Endothelial cell of umbilical vein (primary cell): ENCODE measurements around the gene GRM8. TPM values are rescaled to one million over a fixed set of nuclear protein-coding genes. Genes with fewer than 3 reads are reported as not detected.
A peak's percentile ranks its signal among the peaks of the same experiment; 100 is the strongest.

Source experiments
- BruUV-seq: library from RNA; stranded (reverse); fragments of 400-500 nt; replicated peaks from 2 replicates; lab custom pipeline; 2021; lab: Mats Ljungman, UMichigan
- CTCF ChIA-PET: fragments of 300-600, 350-600 bp; sonication (Branson Sonifier 250); formaldehyde crosslinking; loops from one replicate; lab custom pipeline; 2021; ENCODE audit warnings: antibody characterized with exemption, inconsistent platforms; lab: Charles Lee
- POLR2A ChIA-PET: fragments of 300-600, 350-600 bp; sonication (Branson Sonifier 250); formaldehyde crosslinking; loops from one replicate; lab custom pipeline; 2021; ENCODE audit warnings: antibody characterized with exemption, inconsistent platforms; lab: Charles Lee
- DNase-seq: peaks from one replicate; pipeline ENCODE4 v3.0.0-alpha.2; 2011; ENCODE audit warnings: low read depth, low spot score
- FAIRE-seq: peaks from 2 replicates; lab custom pipeline; 2011; peaks lifted over from hg19 to GRCh38; lab: Jason Lieb, UNC
- H2AFZ ChIP-seq: 2 replicates; pipeline ENCODE4 v1.6.0; 2012; ENCODE audit warnings: low read depth, low read length, control low read depth, inconsistent platforms
- H3K27ac ChIP-seq: 2 replicates; pipeline ENCODE4 v1.5.1; 2011; ENCODE audit warnings: low read depth, mild to moderate bottlenecking, control low read depth, low read length, moderate library complexity; ENCODE audit not compliant: insufficient read depth
- H3K27me3 ChIP-seq, 2 experiments: 2 replicates each; pipeline versions ENCODE4 v1.6.0 to v1.6.1; 2011; ENCODE audit warnings: low read length in 2 of 2, mixed read lengths in 1 of 2; ENCODE audit not compliant: control insufficient read depth in 2 of 2, insufficient read depth in 2 of 2
- H3K36me3 ChIP-seq, 2 experiments: 2 replicates in 1 of 2; 3 replicates in 1 of 2; pipeline ENCODE4 v1.5.1; 2011; ENCODE audit warnings: low read length in 2 of 2, mild to moderate bottlenecking in 1 of 2, moderate library complexity in 1 of 2; ENCODE audit not compliant: control insufficient read depth in 2 of 2, insufficient read depth in 2 of 2; ENCODE audit errors: extremely low read depth in 1 of 2
- H3K4me1 ChIP-seq: 3 replicates; pipeline ENCODE4 v1.5.1; 2011; ENCODE audit warnings: mild to moderate bottlenecking, low read length; ENCODE audit not compliant: control insufficient read depth, insufficient read depth; ENCODE audit errors: extremely low read depth
- H3K4me2 ChIP-seq: 2 replicates; pipeline ENCODE4 v1.6.1; 2011; ENCODE audit warnings: low read length, control low read depth, mixed read lengths; ENCODE audit not compliant: insufficient read depth
- H3K4me3 ChIP-seq, 3 experiments: fragments of 200-600 bp in 1 of 3; sonication (generic), shearing (Covaris generic) in 1 of 3; replicated peaks in 1 of 3; 2 replicates each; pipeline ENCODE4 v1.5.1; 2011 to 2016; ENCODE audit warnings: control low read depth in 3 of 3, low read length in 3 of 3, mild to moderate bottlenecking in 2 of 3, inconsistent platforms in 1 of 3, low read depth in 1 of 3, moderate library complexity in 1 of 3; ENCODE audit not compliant: insufficient read depth in 1 of 3
- H3K79me2 ChIP-seq: 2 replicates; pipeline ENCODE4 v1.6.0; 2012; ENCODE audit warnings: low read length, inconsistent platforms; ENCODE audit not compliant: control insufficient read depth, insufficient read depth
- H3K9ac ChIP-seq: replicated peaks from 2 replicates; pipeline ENCODE3; 2011; ENCODE audit warnings: low read length, control low read depth; ENCODE audit not compliant: insufficient read depth; ENCODE audit errors: extremely low read depth
- H3K9me1 ChIP-seq: replicated peaks from 3 replicates; pipeline ENCODE4 v1.6.0; 2011; ENCODE audit warnings: mild to moderate bottlenecking, low read length; ENCODE audit not compliant: control insufficient read depth, insufficient read depth; ENCODE audit errors: extremely low read depth
- H3K9me3 ChIP-seq: replicated peaks from 2 replicates; pipeline ENCODE4 v1.5.1; 2012; ENCODE audit warnings: low read length, inconsistent platforms; ENCODE audit not compliant: control insufficient read depth, insufficient read depth
- H4K20me1 ChIP-seq: replicated peaks from 2 replicates; pipeline ENCODE3; 2011; ENCODE audit warnings: mild to moderate bottlenecking, low read length; ENCODE audit not compliant: control insufficient read depth, insufficient read depth; ENCODE audit errors: extremely low read depth
- CTCF ChIP-seq, 2 donors: IDR thresholded peaks; 1 replicate in 1 of 2; 2 replicates in 1 of 2; pipeline ENCODE4 v1.5.1; 2011; ENCODE audit warnings: low read length in 2 of 2, mild to moderate bottlenecking in 2 of 2, moderate library complexity in 2 of 2, control low read depth in 1 of 2, inconsistent platforms in 1 of 2, low read depth in 1 of 2; ENCODE audit not compliant: insufficient read depth in 1 of 2; ENCODE audit errors: extremely low read depth in 1 of 2
- FOS ChIP-seq: IDR thresholded peaks from 2 replicates; pipeline ENCODE4 v1.6.1; 2011; ENCODE audit warnings: mild to moderate bottlenecking, low read length, moderate library complexity, borderline replicate concordance; ENCODE audit not compliant: insufficient read depth
- GATA2 ChIP-seq: IDR thresholded peaks from 2 replicates; pipeline ENCODE4 v1.7.0; 2011; ENCODE audit warnings: low read depth, mild to moderate bottlenecking, moderate library complexity, mixed read lengths, low read length; ENCODE audit not compliant: insufficient read length, insufficient read depth
- JUN ChIP-seq: IDR thresholded peaks from 2 replicates; pipeline ENCODE4 v1.6.1; 2011; ENCODE audit warnings: borderline replicate concordance, low read depth; ENCODE audit not compliant: insufficient read length, insufficient read depth
- MAX ChIP-seq: IDR thresholded peaks from 2 replicates; pipeline ENCODE4 v1.6.1; 2011; ENCODE audit not compliant: insufficient read depth, insufficient read length
- POLR2A ChIP-seq: IDR thresholded peaks from 2 replicates; pipeline ENCODE4 v1.6.1; 2012; ENCODE audit warnings: low read depth, mild to moderate bottlenecking, control low read depth, low read length
- POLR2AphosphoS5 ChIP-seq: IDR thresholded peaks from 2 replicates; pipeline ENCODE4 v1.6.1; 2012; ENCODE audit warnings: low read depth, mild to moderate bottlenecking, control low read depth, low read length, moderate library complexity; ENCODE audit not compliant: insufficient read depth
- dilution Hi-C: fragments of 300-500 bp; cut with MboI; formaldehyde crosslinking; loops from one replicate; pipeline ENCODE4 v1.15.0; 2019; ENCODE audit warnings: low sequenced_read_pairs; ENCODE audit not compliant: extremely low pct_ligation_motif_present
- intact Hi-C: fragments of 100-400 bp; cut with micrococcal nuclease; formaldehyde crosslinking; loops from one replicate; pipeline ENCODE4 v1.10.0; 2022
- polyA plus RNA-seq, 4 experiments: library from polyadenylated mRNA; depleted of rRNA in 3 of 4; stranded (reverse) in 3 of 4; unstranded in 1 of 4; fragments of >200 nt; gene quantifications; 2 replicates each; pipeline versions ENCODE4 v1.2.1 to v1.2.3, GENCODE V29; 2011 to 2012; ENCODE audit warnings: missing spikeins in 1 of 4
- total RNA-seq: library from RNA; stranded (reverse); gene quantifications from 2 replicates; pipeline ENCODE4 v1.2.3, GENCODE V29; 2021

GRM8 gene
- total and polyA plus RNA-seq, 2 donors (not counting 3 experiments of a cell fraction or from before 2014, with no cell fraction given): not detected

GRCh38 chr7:127158659-127159058 lies 94.1 kb downstream of the GRM8 start:
- DNase-seq (no peak), FAIRE-seq (no peak)
- H3K9me3 ChIP-seq: no peaks in the 10 kb centered on the region
- H3K4me1 ChIP-seq: no peaks in the 10 kb centered on the region
- no peaks in the 10 kb centered on the region for H3K36me3 ChIP-seq
- no peak overlapping the region for H3K4me2 ChIP-seq
- H3K9me1 ChIP-seq: no peaks in the 10 kb centered on the region
- intact Hi-C loops: no loop called here
- dilution Hi-C loops: no loop called here
- TF ChIP-seq MAX (no peak), GATA2 (no peak), CTCF (IDR thresholded peaks at IDR 0.05; ENCODE audit: extremely low read depth in 1 of 2, insufficient read depth in 1 of 2, low read depth in 1 of 2, low read length in 2 of 2) (peak in 1 of 2 donors; percentile 2)
- no peaks in the 10 kb centered on the region for H3K27me3 ChIP-seq
- no peak overlapping the region for H2AFZ ChIP-seq
- H4K20me1 ChIP-seq: no peaks in the 10 kb centered on the region
- CTCF ChIA-PET: no interaction called here
- no peaks in the 10 kb centered on the region for H3K79me2 ChIP-seq
- no peak overlapping the region for H3K9ac ChIP-seq
- H3K27ac ChIP-seq: no peak overlapping the region
- no TSS peak for BruUV-seq
- H3K4me3 ChIP-seq: no peak overlapping the region
- POLR2A ChIA-PET: no interaction called here

- BruUV-seq: no TSS peak
- TF ChIP-seq JUN: no peak
- TF ChIP-seq MAX: no peak
- TF ChIP-seq FOS: no peak
- no peak for TF ChIP-seq CTCF (IDR thresholded peaks at IDR 0.05; ENCODE audit: extremely low read depth in 1 of 2, insufficient read depth in 1 of 2, low read depth in 1 of 2, low read length in 2 of 2)
- no peak for TF ChIP-seq POLR2AphosphoS5
- no peak for TF ChIP-seq POLR2A
- Histone ChIP-seq H3K4me3 (no peak overlapping the region), H3K27ac (no peak overlapping the region), H3K79me2 (no peaks in the 10 kb centered on the region), H3K4me2 (no peak overlapping the region), H3K9me3 (no peaks in the 10 kb centered on the region), H3K36me3 (no peaks in the 10 kb centered on the region), H2AFZ (no peak overlapping the region), H4K20me1 (no peaks in the 10 kb centered on the region), H3K4me1 (no peaks in the 10 kb centered on the region), H3K9me1 (no peaks in the 10 kb centered on the region), H3K27me3 (no peaks in the 10 kb centered on the region), H3K9ac (no peak overlapping the region)
- dilution Hi-C loops (no loop called here), intact Hi-C loops (no loop called here)
- ChIA-PET CTCF (no interaction called here), POLR2A (no interaction called here)
- no peak for DNase-seq
- FAIRE-seq: no peak
These were observed 97.8 kb downstream of the GRM8 start for GRCh38 chr7:127154958-127155357.
